Astrocyte (in vitro differentiated cells and primary cell): ENCODE measurements around the gene NKAP. TPM values are rescaled to one million over a fixed set of nuclear protein-coding genes. Genes with fewer than 3 reads are reported as not detected.
"Not testable (repeated sequence)": the region's sequence is repeated elsewhere in the genome, so short reads cannot be mapped to it uniquely, and the experiment has no call there.

ENCODE experiments used
- DNase-seq: peaks from one replicate; pipeline ENCODE4 v3.0.0-alpha.2; 2010; ENCODE audit warnings: low read depth
- FAIRE-seq: peaks from 2 replicates; lab custom pipeline; 2011; peaks lifted over from hg19 to GRCh38; lab: Jason Lieb, UNC
- H2AFZ ChIP-seq: 2 replicates; pipeline ENCODE4 v1.6.0; 2012; ENCODE audit warnings: low read depth, low read length, inconsistent platforms
- H3K27ac ChIP-seq: 2 replicates; pipeline ENCODE4 v1.5.1; 2011; ENCODE audit warnings: low read depth, low read length, inconsistent platforms
- H3K27me3 ChIP-seq: 2 replicates; pipeline ENCODE4 v1.6.0; 2011; ENCODE audit warnings: low read length, inconsistent platforms; ENCODE audit not compliant: insufficient read depth
- H3K36me3 ChIP-seq: 2 replicates; pipeline ENCODE4 v1.5.1; 2011; ENCODE audit warnings: low read length, inconsistent platforms; ENCODE audit not compliant: insufficient read depth
- H3K4me1 ChIP-seq: 2 replicates; pipeline ENCODE4 v1.5.1; 2011; ENCODE audit warnings: low read length, inconsistent platforms; ENCODE audit not compliant: insufficient read depth
- H3K4me2 ChIP-seq: 2 replicates; pipeline ENCODE4 v1.6.0; 2012; ENCODE audit warnings: low read length, inconsistent platforms
- H3K4me3 ChIP-seq: 2 replicates; pipeline ENCODE4 v1.5.1; 2011; ENCODE audit warnings: low read depth, mild to moderate bottlenecking, low read length, inconsistent platforms; ENCODE audit not compliant: insufficient read depth
- H3K79me2 ChIP-seq: 2 replicates; pipeline ENCODE4 v1.6.0; 2012; ENCODE audit warnings: mild to moderate bottlenecking, low read length, inconsistent platforms; ENCODE audit not compliant: insufficient read depth
- H3K9ac ChIP-seq: 2 replicates; pipeline ENCODE4 v1.6.0; 2012; ENCODE audit warnings: mild to moderate bottlenecking, low read length, inconsistent platforms
- H3K9me3 ChIP-seq: 2 replicates; pipeline ENCODE4 v1.5.1; 2012; ENCODE audit warnings: low read depth, mild to moderate bottlenecking, low read length, inconsistent platforms; ENCODE audit not compliant: insufficient read depth
- H4K20me1 ChIP-seq: 2 replicates; pipeline ENCODE4 v1.6.0; 2012; ENCODE audit warnings: low read length, inconsistent platforms; ENCODE audit not compliant: insufficient read depth
- H3K27ac Mint-ChIP-seq: one replicate; pipeline ENCODE4 v1.8.0; 2021; ENCODE audit warnings: mild to moderate bottlenecking, mixed read lengths; ENCODE audit not compliant: unreplicated experiment
- H3K27me3 Mint-ChIP-seq: one replicate; pipeline ENCODE4 v1.8.0; 2021; ENCODE audit warnings: low read depth, mixed read lengths; ENCODE audit not compliant: unreplicated experiment
- H3K36me3 Mint-ChIP-seq: one replicate; pipeline ENCODE4 v1.8.0; 2021; ENCODE audit warnings: low read depth, mixed read lengths; ENCODE audit not compliant: unreplicated experiment
- H3K4me1 Mint-ChIP-seq: one replicate; pipeline ENCODE4 v1.8.0; 2021; ENCODE audit warnings: low read depth, mixed read lengths; ENCODE audit not compliant: unreplicated experiment
- H3K4me3 Mint-ChIP-seq: one replicate; pipeline ENCODE4 v1.8.0; 2021; ENCODE audit warnings: mild to moderate bottlenecking, moderate library complexity, mixed read lengths; ENCODE audit not compliant: unreplicated experiment
- H3K9me3 Mint-ChIP-seq: one replicate; pipeline ENCODE4 v1.8.0; 2021; ENCODE audit warnings: mild to moderate bottlenecking, mixed read lengths; ENCODE audit not compliant: unreplicated experiment
- CTCF ChIP-seq: IDR thresholded peaks from 2 replicates; pipeline ENCODE4 v1.5.1; 2011; ENCODE audit warnings: low read depth, mild to moderate bottlenecking, inconsistent platforms, low read length, moderate library complexity; ENCODE audit not compliant: insufficient read depth
- EZH2 ChIP-seq: IDR thresholded peaks from 2 replicates; pipeline ENCODE4 v1.6.1; 2012; ENCODE audit warnings: mild to moderate bottlenecking, low read length, inconsistent platforms; ENCODE audit not compliant: insufficient read depth
- total RNA-seq: library from RNA; stranded (reverse); gene quantifications from 2 replicates; pipeline ENCODE4 v1.2.1, GENCODE V29; 2021

The NKAP gene
- total RNA-seq, 1 donor from 2014 or later, result 7.1 TPM

DNA sequence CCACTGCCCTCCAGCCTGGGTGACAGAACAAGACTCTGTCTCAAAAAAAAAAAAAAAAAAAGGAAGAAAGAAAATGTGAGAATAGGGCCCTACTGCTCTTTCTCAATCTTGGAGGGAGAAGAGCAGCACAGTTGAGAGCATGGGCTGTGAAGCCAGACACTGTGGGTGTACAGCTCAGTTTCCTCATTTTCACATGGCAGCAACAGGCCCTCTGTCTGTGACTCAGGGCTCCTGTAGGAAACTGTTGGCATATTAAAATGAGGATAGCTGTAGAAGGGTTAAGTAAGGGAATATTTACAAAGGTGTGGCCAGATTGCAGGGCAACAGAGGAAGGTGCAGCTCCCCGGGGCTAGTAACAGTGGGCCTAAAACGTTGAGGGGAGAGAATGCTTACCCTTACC lies 44.4 kb downstream of the NKAP start:
- Histone ChIP-seq H3K4me1 (no peaks in the 10 kb centered on the region), H3K79me2 (no peaks in the 10 kb centered on the region), H3K36me3 (no peaks in the 10 kb centered on the region), H3K27ac (no peak overlapping the region), H3K4me2 (no peak overlapping the region), H4K20me1 (no peaks in the 10 kb centered on the region), H3K4me3 (no peak overlapping the region), H3K27me3 (no peaks in the 10 kb centered on the region), H2AFZ (no peak overlapping the region), H3K9ac (no peak overlapping the region), H3K9me3 (no peaks in the 10 kb centered on the region)
- TF ChIP-seq CTCF, result no peak
- TF ChIP-seq EZH2, result no peak
- H3K27me3 Mint-ChIP-seq, result no peaks in the 10 kb centered on the region
- no peaks in the 10 kb centered on the region for H3K4me1 Mint-ChIP-seq
- H3K9me3 Mint-ChIP-seq, result no peaks in the 10 kb centered on the region
- H3K4me3 Mint-ChIP-seq, result no peak overlapping the region
- H3K36me3 Mint-ChIP-seq, result no peaks in the 10 kb centered on the region
- H3K27ac Mint-ChIP-seq, result no peak overlapping the region
- DNase-seq (no peak), FAIRE-seq (no peak)

DNA sequence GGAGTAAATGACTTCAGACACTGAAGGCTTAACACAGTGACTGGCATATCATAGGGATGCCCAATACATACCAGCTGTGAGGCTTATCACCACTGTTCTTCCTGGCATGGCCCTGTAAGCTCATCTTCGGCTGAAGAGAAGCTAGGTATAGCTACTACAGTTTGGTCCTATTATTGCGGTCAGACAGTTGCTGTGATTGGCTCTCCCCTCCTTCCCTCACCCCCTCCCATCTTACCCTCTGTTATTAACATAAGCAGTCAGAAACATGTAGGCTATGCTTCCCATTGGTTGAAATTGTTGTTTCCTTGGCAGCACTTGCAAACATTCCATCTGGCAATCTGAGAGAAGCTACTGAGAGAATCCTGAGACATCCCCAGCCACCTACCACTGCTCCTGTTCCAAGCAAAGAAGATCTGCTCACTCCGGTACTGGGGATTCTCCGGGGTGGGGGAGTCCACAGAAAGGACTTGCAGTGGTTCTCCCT lies 47.7 kb downstream of the NKAP start, which contains the start of gene AKAP14:
TSS of gene AKAP14 (plus strand) at position 51 of the 484 bp plus-strand sequence. CDS start 7,331 bp downstream, outside the sequence.
- Histone ChIP-seq H3K4me3 (no peak within 1 kb of the TSS), H3K4me2 (no peak within 1 kb of the TSS)
- TF ChIP-seq EZH2 (no peak), CTCF (no peak)

DNA sequence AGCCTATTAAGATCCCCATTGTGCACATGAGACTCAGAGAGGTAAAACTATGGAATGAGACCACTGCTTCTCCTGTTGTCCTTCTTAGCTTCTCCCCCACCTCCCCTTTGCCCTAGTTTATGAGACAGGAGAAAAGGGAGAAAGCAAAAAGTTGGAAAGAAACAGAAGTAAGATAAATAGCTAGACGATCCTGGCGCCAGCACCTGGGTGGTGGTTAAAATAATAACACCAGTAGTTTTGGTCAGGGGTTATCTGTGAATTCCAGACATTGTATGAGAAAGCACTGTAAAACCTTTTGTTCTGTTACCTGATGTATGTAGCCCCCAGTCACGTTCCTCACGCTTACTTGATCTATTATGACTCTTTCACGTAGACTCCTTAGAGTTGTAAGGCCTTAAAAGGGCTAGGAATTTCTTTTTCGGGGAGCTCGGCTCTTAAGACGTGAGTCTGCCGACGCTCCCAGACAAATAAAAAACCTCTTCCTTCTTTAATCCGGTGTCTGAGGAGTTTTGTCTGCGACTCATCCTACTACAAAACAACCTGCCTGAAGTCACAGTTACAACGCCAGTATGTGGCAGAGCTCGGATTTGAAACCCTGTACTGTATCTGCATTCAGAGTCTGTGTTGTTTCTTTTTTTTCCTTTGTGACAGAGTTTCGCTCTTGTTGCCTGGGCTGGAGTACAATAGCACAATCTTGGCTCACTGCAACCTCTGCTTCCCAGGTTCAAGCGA lies 51.4 kb downstream of the NKAP start:
- H3K36me3 ChIP-seq, H3K27me3 ChIP-seq, H3K4me2 ChIP-seq, H2AFZ ChIP-seq, H4K20me1 ChIP-seq, H3K9ac ChIP-seq, H3K4me1 Mint-ChIP-seq, H3K79me2 ChIP-seq, H3K27ac ChIP-seq, H3K4me3 ChIP-seq, H3K9me3 Mint-ChIP-seq, H3K9me3 ChIP-seq, H3K27me3 Mint-ChIP-seq, H3K4me1 ChIP-seq, H3K36me3 Mint-ChIP-seq, H3K4me3 Mint-ChIP-seq: not testable (repeated sequence)
- FAIRE-seq (peak; percentile 89), DNase-seq (peak; percentile 8)
- peak overlapping the region; percentile 53 for H3K27ac Mint-ChIP-seq

More for the DNA sequence above, 47.7 kb downstream of the NKAP start, which contains the start of gene AKAP14:
- Histone ChIP-seq H3K9ac (no peak within 1 kb of the TSS), H3K27ac (no peak within 1 kb of the TSS), H2AFZ (no peak within 1 kb of the TSS), H3K4me1 (no peaks in the 10 kb centered on the region), H3K36me3 (no peaks in the 10 kb centered on the region), H3K79me2 (no peaks in the 10 kb centered on the region), H4K20me1 (no peaks in the 10 kb centered on the region), H3K27me3 (no peaks in the 10 kb centered on the region), H3K9me3 (no peaks in the 10 kb centered on the region)
- FAIRE-seq (no peak), DNase-seq (no peak)
- Mint-ChIP-seq H3K36me3 (no peaks in the 10 kb centered on the region), H3K9me3 (no peaks in the 10 kb centered on the region), H3K4me1 (peaks cover 9% of the 10 kb centered on the region), H3K4me3 (no peak within 1 kb of the TSS), H3K27me3 (no peaks in the 10 kb centered on the region), H3K27ac (no peak within 1 kb of the TSS)

GRCh38 chrX:119890626-119891025 lies 52.9 kb downstream of the NKAP start:
- DNase-seq, H3K4me1 Mint-ChIP-seq, H3K27ac Mint-ChIP-seq, FAIRE-seq, H4K20me1 ChIP-seq, H3K4me3 Mint-ChIP-seq, H3K27me3 ChIP-seq, H3K9ac ChIP-seq, H3K4me1 ChIP-seq, H3K27ac ChIP-seq, H3K36me3 ChIP-seq, H2AFZ ChIP-seq, H3K4me2 ChIP-seq, H3K27me3 Mint-ChIP-seq, H3K79me2 ChIP-seq, H3K9me3 ChIP-seq, H3K4me3 ChIP-seq, H3K9me3 Mint-ChIP-seq, H3K36me3 Mint-ChIP-seq: not testable (repeated sequence)
